DMS 273 (cell line): Measurements from ENCODE around the gene RPIA.
A peak's percentile ranks its signal among the peaks of the same experiment; 100 is the strongest.
"Not testable (repeated sequence)": the region's sequence is repeated elsewhere in the genome, so short reads cannot be mapped to it uniquely, and the experiment has no call there.

Experiments used
- DNase-seq: peaks from one replicate; lab custom pipeline; 2025; ENCODE audit not compliant: unreplicated experiment; lab: John Stamatoyannopoulos, UW

RPIA gene

GRCh38 chr2:88691339-88692183, at the start of gene RPIA:
RPIA (plus strand) TSS chr2:88691673; CDS start chr2:88691699, 26 bp downstream.
- DNase-seq, result peak; percentile 99

- no peak for DNase-seq
Measured at GRCh38 chr2:88642278-88642677, 49.2 kb upstream of the RPIA start.

GRCh38 chr2:88645291-88645882, 46.1 kb upstream of the RPIA start:
- DNase-seq, result not testable (repeated sequence)

GRCh38 chr2:88651646-88652045, 39.8 kb upstream of the RPIA start:
- no peak for DNase-seq

GRCh38 chr2:88654714-88655113, 36.8 kb upstream of the RPIA start:
- no peak for DNase-seq

- no peak for DNase-seq
Measured at GRCh38 chr2:88656690-88657089, 34.8 kb upstream of the RPIA start.

GRCh38 chr2:88657131-88657530, 34.3 kb upstream of the RPIA start:
- no peak for DNase-seq

- DNase-seq, result no peak
Measured at GRCh38 chr2:88658326-88658725, 33.1 kb upstream of the RPIA start.

- peak; percentile 60 for DNase-seq
Measured at GRCh38 chr2:88658881-88659537, 32.5 kb upstream of the RPIA start.

- peak; percentile 92 for DNase-seq
Measured at GRCh38 chr2:88659538-88659915, 31.9 kb upstream of the RPIA start.

- DNase-seq, result no peak
Measured at GRCh38 chr2:88660622-88661021, 30.9 kb upstream of the RPIA start.

GRCh38 chr2:88666576-88666975, 24.9 kb upstream of the RPIA start:
- DNase-seq, result no peak

GRCh38 chr2:88667219-88667618, 24.3 kb upstream of the RPIA start:
- DNase-seq, result no peak

- no peak for DNase-seq
Measured at GRCh38 chr2:88668862-88669261, 22.6 kb upstream of the RPIA start.

GRCh38 chr2:88669482-88670214, 21.8 kb upstream of the RPIA start:
- DNase-seq, result peak; percentile 72

- DNase-seq, result peak; percentile 73
Measured at GRCh38 chr2:88671786-88672427, 19.6 kb upstream of the RPIA start.

- no peak for DNase-seq
Measured at GRCh38 chr2:88673363-88673762, 18.1 kb upstream of the RPIA start.

- DNase-seq, result no peak
Measured at GRCh38 chr2:88680266-88680902, 11.1 kb upstream of the RPIA start.

- DNase-seq, result no peak
Measured at GRCh38 chr2:88680916-88681315, 10.6 kb upstream of the RPIA start.
